GM21723 (cell line): Measurements from ENCODE around the gene NPHP4.

Experiments used
- ATAC-seq: cut with Tn5 transposase; IDR thresholded peaks from one replicate; pipeline ENCODE4 v1.9.1; 2021; ENCODE audit warnings: mild to moderate bottlenecking, moderate library complexity; ENCODE audit not compliant: unreplicated experiment

Gene NPHP4

GRCh38 chr1:5837976-5838653 is 154.1 kb downstream of the NPHP4 start:
- ATAC-seq, result no peak

- no peak for ATAC-seq
Measured at GRCh38 chr1:5836776-5837440, 155.3 kb downstream of the NPHP4 start.

- ATAC-seq, result no peak
Measured at GRCh38 chr1:5835179-5835562, 157.1 kb downstream of the NPHP4 start.

GRCh38 chr1:5834477-5835178 is 157.6 kb downstream of the NPHP4 start:
- ATAC-seq, result no peak

GRCh38 chr1:5833911-5834310 is 158.3 kb downstream of the NPHP4 start:
- no peak for ATAC-seq

- ATAC-seq, result no peak
Measured at GRCh38 chr1:5832916-5833895, 159.0 kb downstream of the NPHP4 start.

GRCh38 chr1:5831600-5832335 is 160.5 kb downstream of the NPHP4 start:
- no peak for ATAC-seq

GRCh38 chr1:5830771-5831599 is 161.2 kb downstream of the NPHP4 start:
- ATAC-seq, result no peak

- ATAC-seq, result no peak
Measured at GRCh38 chr1:5829414-5829813, 162.8 kb downstream of the NPHP4 start.

GRCh38 chr1:5828308-5828935 is 163.8 kb downstream of the NPHP4 start:
- no peak for ATAC-seq

- no peak for ATAC-seq
Measured at GRCh38 chr1:5827516-5827915, 164.7 kb downstream of the NPHP4 start.

- ATAC-seq, result no peak
Measured at GRCh38 chr1:5826601-5827000, 165.6 kb downstream of the NPHP4 start.

GRCh38 chr1:5822726-5823125 is 169.5 kb downstream of the NPHP4 start:
- no peak for ATAC-seq

- no peak for ATAC-seq
Measured at GRCh38 chr1:5822266-5822665, 170.0 kb downstream of the NPHP4 start.

- no peak for ATAC-seq
Measured at GRCh38 chr1:5821540-5822176, 170.6 kb downstream of the NPHP4 start.

GRCh38 chr1:5820026-5820421 is 172.2 kb downstream of the NPHP4 start:
- no peak for ATAC-seq

- no peak for ATAC-seq
Measured at GRCh38 chr1:5819391-5820025, 172.7 kb downstream of the NPHP4 start.

GRCh38 chr1:5818755-5819154 is 173.5 kb downstream of the NPHP4 start:
- no peak for ATAC-seq
